ENCODE results near the gene ERCC1. TPM values are rescaled to one million over a fixed set of nuclear protein-coding genes. Genes with fewer than 3 reads are reported as not detected.

Gene ERCC1
- total and polyA plus RNA-seq, 2 of the 13 experiments (the other 11 are each of a cell fraction or from before 2014, with no cell fraction given) = 40.0 to 66.4 TPM

DNA sequence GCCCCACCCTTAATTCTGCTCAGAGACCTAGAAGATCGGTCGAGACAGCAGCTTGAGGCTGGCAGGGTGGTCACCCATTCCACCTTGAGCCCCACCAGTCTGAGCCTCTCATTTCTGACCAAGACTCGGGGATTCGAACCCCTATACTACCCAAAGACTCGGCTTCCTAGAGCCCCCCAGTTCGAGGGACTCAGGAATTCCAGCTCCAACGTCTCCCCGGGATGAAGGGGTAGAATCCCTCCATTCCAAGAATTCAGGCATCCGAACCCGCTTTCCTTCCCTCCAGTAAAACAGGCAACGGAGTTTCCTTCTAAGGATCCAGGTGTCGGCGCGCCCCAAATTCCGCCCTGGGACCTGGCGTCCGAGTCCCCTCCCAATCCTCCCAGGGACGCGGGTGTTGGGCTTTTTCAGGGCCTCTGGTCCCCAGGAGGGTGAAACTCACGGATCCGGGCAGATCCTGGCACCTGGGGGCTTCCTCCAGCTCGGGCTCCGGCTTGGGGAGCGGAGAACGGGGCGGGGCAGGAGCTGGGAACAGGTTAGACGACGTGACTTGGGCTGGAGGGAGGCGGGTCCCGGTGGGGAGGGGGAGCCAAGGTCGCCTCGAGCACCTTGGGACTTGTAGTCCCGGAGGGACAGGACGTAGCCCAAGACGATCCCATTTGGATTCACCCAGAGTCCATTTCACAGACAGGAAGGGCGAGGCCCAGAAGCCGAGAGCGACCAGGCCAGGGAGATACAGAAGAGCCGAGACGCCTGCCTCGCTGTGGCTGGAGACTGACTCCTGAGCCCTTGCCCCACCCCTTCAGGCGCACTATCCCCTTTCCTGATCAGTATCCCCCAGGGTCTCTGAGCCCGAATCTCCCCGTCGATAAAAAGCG, 18.9 kb downstream of the ERCC1 start, which contains the start of gene PPP1R13L (continued):
- TF ChIP-seq KIAA2018 (CRISPR knock-in tag; IDR thresholded peaks at IDR 0.05; ENCODE audit: borderline replicate concordance) (no peak), SRF (IDR thresholded peaks at IDR 0.05; ENCODE audit: low read depth, low read length) (no peak), TGIF2 (CRISPR knock-in tag; IDR thresholded peaks at IDR 0.05) (peak; percentile 8; the same call in 1 of the 2 replicates), ZFX (CRISPR knock-in tag; IDR thresholded peaks at IDR 0.05; ENCODE audit: low read depth) (peak; percentile 23; the same call in 1 of the 2 replicates), ZNF775 (CRISPR knock-in tag; IDR thresholded peaks at IDR 0.05; ENCODE audit: borderline replicate concordance) (no peak), TCF12 (IDR thresholded peaks at IDR 0.05) (no peak), TCF12 (CRISPR knock-in tag; IDR thresholded peaks at IDR 0.05) (no peak), TMF1 (CRISPR knock-in tag; IDR thresholded peaks at IDR 0.05; ENCODE audit: low read depth) (no peak), KMT2A (CRISPR knock-in tag; IDR thresholded peaks at IDR 0.05) (no peak), FOXK2 (IDR thresholded peaks at IDR 0.05) (no peak), ETS1 (CRISPR knock-in tag; IDR thresholded peaks at IDR 0.05) (no peak), MAZ (IDR thresholded peaks at IDR 0.05; ENCODE audit: borderline replicate concordance, low read depth, low read length) (peak; percentile 48; the same call in 1 of the 2 replicates), MAZ (CRISPR knock-in tag; IDR thresholded peaks at IDR 0.05; ENCODE audit: low read depth) (no peak), ZFP36 (IDR thresholded peaks at IDR 0.05; ENCODE audit: borderline replicate concordance, low read depth, low read length, partially characterized antibody) (no peak), MLLT10 (CRISPR knock-in tag; IDR thresholded peaks at IDR 0.05) (no peak), ZNF335 (CRISPR knock-in tag; IDR thresholded peaks at IDR 0.05) (no peak), NR2F1 (CRISPR knock-in tag; IDR thresholded peaks at IDR 0.05) (no peak), HDAC2 (CRISPR knock-in tag; IDR thresholded peaks at IDR 0.05) (0 out of 2 replicates have a peak, but pooled peaks have one; percentile 35), DMAP1 (CRISPR knock-in tag; IDR thresholded peaks at IDR 0.05) (no peak)
- TF ChIP-seq, protein P1, sequence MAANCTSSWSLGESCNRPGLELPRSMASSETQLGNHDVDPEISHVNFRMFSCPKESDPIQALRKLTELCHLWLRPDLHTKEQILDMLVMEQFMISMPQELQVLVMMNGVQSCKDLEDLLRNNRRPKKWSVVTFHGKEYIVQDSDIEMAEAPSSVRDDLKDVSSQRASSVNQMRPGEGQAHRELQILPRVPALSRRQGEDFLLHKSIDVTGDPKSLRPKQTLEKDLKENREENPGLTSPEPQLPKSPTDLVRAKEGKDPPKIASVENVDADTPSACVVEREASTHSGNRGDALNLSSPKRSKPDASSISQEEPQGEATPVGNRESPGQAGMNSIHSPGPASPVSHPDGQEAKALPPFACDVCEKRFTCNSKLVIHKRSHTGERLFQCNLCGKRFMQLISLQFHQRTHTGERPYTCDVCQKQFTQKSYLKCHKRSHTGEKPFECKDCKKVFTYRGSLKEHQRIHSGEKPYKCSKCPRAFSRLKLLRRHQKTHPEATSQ (CRISPR knock-in tag; IDR thresholded peaks at IDR 0.05; ENCODE audit: borderline replicate concordance) = no peak
